ENCODE results near the gene TNIP1.

GRCh38 chr5:151058891-151059489 is 21.8 kb downstream of the TNIP1 start:
- TF ChIP-seq EZH2phosphoT487 (IDR thresholded peaks at IDR 0.05; ENCODE audit: borderline replicate concordance, low read length) (no peak), CTCF (IDR thresholded peaks at IDR 0.05; ENCODE audit: low read depth, low read length, poor library complexity, severe bottlenecking) (peak; percentile 13)

Measured in DOHH2 (cell line).